ENCODE results near the gene KNDC1. TPM values are rescaled to one million over a fixed set of nuclear protein-coding genes. Genes with fewer than 3 reads are reported as not detected.

Gene KNDC1
- total RNA-seq, 2 donors from 2014 or later: 1.5 to 10.8 TPM

DNA sequence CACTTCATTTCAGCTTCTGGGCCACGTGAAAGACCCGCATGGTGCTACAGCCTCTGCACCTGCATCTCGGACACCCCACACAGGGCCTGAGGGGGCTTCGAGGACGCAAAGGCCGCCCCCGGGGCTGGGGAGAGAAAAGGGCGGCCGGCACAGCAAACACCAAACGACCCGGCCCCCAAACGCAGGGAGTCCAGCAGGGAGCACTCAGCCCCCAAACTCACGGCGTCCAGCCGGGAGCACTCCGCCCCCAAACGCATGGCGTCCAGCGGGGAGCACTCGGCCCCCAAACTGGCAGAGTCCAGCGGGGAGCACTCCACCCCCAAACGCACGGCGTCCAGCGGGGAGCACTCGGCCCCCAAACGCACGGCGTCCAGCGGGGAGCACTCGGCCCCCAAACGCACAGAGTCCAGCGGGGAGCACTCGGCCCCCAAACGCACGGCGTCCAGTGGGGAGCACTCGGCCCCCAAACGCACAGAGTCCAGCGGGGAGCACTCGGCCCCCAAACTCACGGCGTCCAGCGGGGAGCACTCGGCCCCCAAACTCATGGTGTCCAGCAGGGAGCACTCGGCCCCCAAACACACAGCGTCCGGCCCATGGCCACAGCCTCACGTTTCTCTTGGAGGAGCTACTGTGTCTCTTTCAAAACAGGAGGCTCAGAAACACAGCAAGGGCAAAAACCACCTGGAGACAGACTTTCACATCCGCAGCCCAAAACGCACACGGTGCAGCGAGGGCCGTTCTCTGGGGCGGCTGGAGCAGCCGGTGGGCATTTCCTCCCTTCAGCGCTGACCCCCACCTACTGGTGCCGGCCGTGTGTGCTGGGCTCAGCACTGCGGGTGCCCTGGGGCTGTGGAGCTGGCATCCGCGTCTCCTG lies 43.0 kb downstream of the KNDC1 start:
- Histone ChIP-seq H3K9me3 (no peaks in the 10 kb centered on the region), H3K4me1 (replicated peaks) (no peaks in the 10 kb centered on the region), H3K36me3 (no peaks in the 10 kb centered on the region), H3K27ac (no peak overlapping the region), H3K4me3 (no peak overlapping the region), H3K27me3 (replicated peaks; ENCODE audit: insufficient read depth) (no peaks in the 10 kb centered on the region)
- intact Hi-C loops (cut with DNase I): no loop called here
- WGBS: 81% methylated on average over 36 of the region's 62 CpGs
- no peak for DNase-seq (ENCODE audit: low spot score)
- TF ChIP-seq POLR2A (IDR thresholded peaks at IDR 0.05) (no peak), POLR2AphosphoS5 (IDR thresholded peaks at IDR 0.05) (no peak)
- TF ChIP-seq, protein P1, sequence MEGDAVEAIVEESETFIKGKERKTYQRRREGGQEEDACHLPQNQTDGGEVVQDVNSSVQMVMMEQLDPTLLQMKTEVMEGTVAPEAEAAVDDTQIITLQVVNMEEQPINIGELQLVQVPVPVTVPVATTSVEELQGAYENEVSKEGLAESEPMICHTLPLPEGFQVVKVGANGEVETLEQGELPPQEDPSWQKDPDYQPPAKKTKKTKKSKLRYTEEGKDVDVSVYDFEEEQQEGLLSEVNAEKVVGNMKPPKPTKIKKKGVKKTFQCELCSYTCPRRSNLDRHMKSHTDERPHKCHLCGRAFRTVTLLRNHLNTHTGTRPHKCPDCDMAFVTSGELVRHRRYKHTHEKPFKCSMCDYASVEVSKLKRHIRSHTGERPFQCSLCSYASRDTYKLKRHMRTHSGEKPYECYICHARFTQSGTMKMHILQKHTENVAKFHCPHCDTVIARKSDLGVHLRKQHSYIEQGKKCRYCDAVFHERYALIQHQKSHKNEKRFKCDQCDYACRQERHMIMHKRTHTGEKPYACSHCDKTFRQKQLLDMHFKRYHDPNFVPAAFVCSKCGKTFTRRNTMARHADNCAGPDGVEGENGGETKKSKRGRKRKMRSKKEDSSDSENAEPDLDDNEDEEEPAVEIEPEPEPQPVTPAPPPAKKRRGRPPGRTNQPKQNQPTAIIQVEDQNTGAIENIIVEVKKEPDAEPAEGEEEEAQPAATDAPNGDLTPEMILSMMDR (IDR thresholded peaks at IDR 0.05): no peak

DNA sequence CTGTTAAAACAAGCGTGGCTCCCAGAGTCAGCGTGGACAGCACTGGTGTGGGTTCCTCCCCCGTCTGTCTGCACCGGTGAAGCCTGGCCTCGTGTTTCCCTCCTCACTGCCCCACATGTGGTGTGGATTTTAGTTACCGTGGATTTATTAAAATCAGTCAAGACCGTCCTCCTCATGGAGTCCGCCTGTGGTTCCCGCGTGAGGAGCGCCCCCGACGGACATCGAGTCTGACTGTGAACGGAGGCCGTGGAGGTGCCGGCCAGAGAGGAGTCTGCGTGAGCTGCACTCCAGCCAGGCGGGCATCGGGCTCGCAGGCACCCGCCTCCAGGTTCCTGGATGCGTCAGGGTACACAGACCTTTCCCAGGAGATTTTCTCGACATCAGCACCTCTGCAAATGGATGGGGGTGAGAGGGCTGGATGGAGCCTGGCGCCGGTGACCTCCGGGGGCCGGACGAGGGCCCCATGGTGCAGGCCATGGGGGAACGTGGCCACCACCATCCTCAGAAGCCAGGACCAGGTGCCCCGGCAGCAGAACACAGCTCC lies 43.7 kb downstream of the KNDC1 start:
- DNase-seq (ENCODE audit: low spot score): no peak
- no peak for TF ChIP-seq POLR2A (IDR thresholded peaks at IDR 0.05)
- no peak for TF ChIP-seq POLR2AphosphoS5 (IDR thresholded peaks at IDR 0.05)
- TF ChIP-seq, protein P1 (IDR thresholded peaks at IDR 0.05): no peak
- Histone ChIP-seq H3K36me3 (no peaks in the 10 kb centered on the region), H3K27me3 (replicated peaks; ENCODE audit: insufficient read depth) (no peaks in the 10 kb centered on the region), H3K4me3 (no peak overlapping the region), H3K4me1 (replicated peaks) (no peaks in the 10 kb centered on the region), H3K27ac (no peak overlapping the region), H3K9me3 (no peaks in the 10 kb centered on the region)
- 82% methylated on average over 31 of the region's 31 CpGs for WGBS
- intact Hi-C loops (cut with DNase I): no loop called here

DNA sequence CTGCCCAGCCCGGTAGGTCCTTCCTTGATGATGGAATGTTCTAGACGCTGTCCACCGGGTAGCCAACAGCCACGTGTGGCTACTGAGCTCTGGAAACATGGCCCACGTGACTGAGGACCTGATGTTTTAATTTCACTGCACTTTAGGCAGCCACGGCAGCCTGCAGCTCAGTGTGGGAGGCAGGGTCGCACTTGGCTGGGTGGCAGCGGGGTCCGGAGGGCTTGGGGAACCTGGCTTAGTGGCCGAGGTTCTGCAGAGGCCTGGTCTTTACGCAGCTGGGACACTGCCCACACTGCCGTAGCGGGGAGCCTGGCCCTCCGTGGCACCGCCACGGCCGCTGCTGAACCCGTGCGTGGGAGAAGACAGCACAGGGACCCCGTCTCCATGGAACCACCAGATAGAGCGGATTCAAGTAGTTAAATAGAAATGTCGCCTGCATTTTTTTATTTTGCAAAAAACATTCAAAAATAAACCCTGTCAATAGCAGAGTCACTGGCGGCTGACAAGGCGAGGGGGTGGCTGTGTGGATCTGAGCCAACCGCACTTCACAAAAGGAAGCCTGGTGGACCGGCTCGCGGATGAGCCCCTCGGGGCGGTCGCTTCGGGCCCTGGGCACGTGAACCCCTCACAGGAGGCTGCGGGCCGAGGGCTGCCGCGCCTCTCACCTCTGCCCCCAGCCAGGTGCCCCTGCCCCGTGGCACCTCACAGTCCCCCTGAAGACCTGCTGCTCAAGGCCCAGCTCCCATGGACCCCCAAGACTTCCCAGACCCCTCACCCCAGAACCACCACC lies 44.4 kb downstream of the KNDC1 start:
- H3K9me3 ChIP-seq: no peaks in the 10 kb centered on the region
- H3K27me3 ChIP-seq (replicated peaks; ENCODE audit: insufficient read depth): no peaks in the 10 kb centered on the region
- TF ChIP-seq POLR2AphosphoS5 (IDR thresholded peaks at IDR 0.05) (no peak), POLR2A (IDR thresholded peaks at IDR 0.05) (no peak)
- H3K27ac ChIP-seq: no peak overlapping the region
- H3K4me3 ChIP-seq: no peak overlapping the region
- H3K4me1 ChIP-seq (replicated peaks): no peaks in the 10 kb centered on the region
- no peak for DNase-seq (ENCODE audit: low spot score)
- intact Hi-C loops (cut with DNase I): no loop called here
- 93% methylated on average over 37 of the region's 38 CpGs for WGBS
- H3K36me3 ChIP-seq: no peaks in the 10 kb centered on the region

DNA sequence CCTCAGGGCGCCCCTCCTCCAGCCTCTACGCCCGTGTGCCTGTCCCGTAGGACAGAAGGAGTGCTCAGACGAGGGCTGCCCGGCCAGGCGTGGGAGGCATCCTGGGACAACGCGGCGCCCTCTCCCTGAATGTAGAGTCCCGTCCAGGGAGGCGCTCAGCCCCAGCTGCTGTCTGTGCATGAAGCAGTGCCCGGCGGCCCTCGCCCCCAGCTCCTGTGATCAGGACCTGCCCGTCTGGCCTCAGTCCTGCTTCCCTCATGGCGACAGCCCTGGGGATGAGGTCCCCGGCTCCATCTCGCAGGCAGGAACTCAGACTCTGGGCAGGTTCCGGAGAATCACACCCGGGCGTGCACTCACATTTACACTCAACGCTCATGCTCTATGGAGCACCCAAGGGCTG lies 45.1 kb downstream of the KNDC1 start:
- Histone ChIP-seq H3K4me1 (replicated peaks) (no peaks in the 10 kb centered on the region), H3K9me3 (no peaks in the 10 kb centered on the region), H3K36me3 (no peaks in the 10 kb centered on the region), H3K4me3 (no peak overlapping the region), H3K27ac (no peak overlapping the region), H3K27me3 (replicated peaks; ENCODE audit: insufficient read depth) (no peaks in the 10 kb centered on the region)
- no peak for DNase-seq (ENCODE audit: low spot score)
- 83% methylated on average over 21 of the region's 23 CpGs for WGBS
- intact Hi-C loops (cut with DNase I): no loop called here
- TF ChIP-seq, protein P1 (IDR thresholded peaks at IDR 0.05): no peak
- TF ChIP-seq POLR2AphosphoS5 (IDR thresholded peaks at IDR 0.05): no peak
- TF ChIP-seq POLR2A (IDR thresholded peaks at IDR 0.05): no peak

DNA sequence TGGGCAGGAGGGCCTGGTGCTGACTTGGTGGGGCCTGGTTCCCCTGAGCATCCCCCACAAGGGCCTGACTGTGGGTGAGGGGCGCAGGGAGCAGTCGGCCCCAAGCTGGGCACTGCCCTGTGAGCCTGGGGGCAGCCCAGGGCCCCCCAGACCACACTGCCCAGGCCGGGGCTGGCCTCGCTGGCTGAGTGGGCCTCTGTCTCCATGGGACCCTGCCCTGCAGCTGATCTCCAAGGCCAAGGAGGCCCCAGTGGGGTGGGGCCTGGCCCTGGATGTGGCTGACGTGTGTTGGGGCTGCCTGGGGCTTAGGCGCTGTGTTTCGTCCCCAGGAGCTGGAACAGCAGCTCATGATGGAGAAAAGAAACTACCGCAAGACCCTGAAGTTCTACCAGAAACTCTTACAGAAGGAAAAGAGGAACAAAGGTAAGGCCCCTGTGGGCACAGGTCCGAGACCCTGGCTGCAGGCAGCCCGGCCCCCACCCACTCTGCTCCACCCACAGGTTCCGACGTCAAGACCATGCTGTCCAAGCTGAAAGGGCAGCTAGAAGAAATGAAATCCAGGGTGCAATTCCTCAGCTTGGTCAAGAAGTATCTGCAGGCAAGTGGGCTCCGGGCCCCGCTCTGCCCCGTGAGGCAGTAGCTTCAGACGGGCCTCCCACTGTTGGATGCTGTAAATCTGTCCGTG lies 46.5 kb downstream of the KNDC1 start:
- TF ChIP-seq, protein P1 (IDR thresholded peaks at IDR 0.05): no peak
- TF ChIP-seq POLR2AphosphoS5 (IDR thresholded peaks at IDR 0.05) (no peak), POLR2A (IDR thresholded peaks at IDR 0.05) (no peak)
- intact Hi-C loops (cut with DNase I): no loop called here
- H3K36me3 ChIP-seq: no peaks in the 10 kb centered on the region
- no peaks in the 10 kb centered on the region for H3K4me1 ChIP-seq (replicated peaks)
- no peak overlapping the region for H3K27ac ChIP-seq
- DNase-seq (ENCODE audit: low spot score): no peak
- H3K4me3 ChIP-seq: no peak overlapping the region
- 81% methylated on average over 15 of the region's 17 CpGs for WGBS
- no peaks in the 10 kb centered on the region for H3K9me3 ChIP-seq
- H3K27me3 ChIP-seq (replicated peaks; ENCODE audit: insufficient read depth): no peaks in the 10 kb centered on the region
